Stomach smooth muscle (tissue), 2 donors: Measurements from ENCODE around the gene SP3.

ENCODE experiments used
- H3K27ac ChIP-seq: one replicate; pipeline ENCODE4 v1.7.0; 2013; ENCODE audit warnings: mild to moderate bottlenecking, low read length, inconsistent platforms
- H3K27me3 ChIP-seq, 2 donors: one replicate each; pipeline ENCODE4 v1.7.0; 2013; ENCODE audit warnings: low read length in 2 of 2; ENCODE audit not compliant: insufficient read depth in 2 of 2, control insufficient read depth in 1 of 2
- H3K36me3 ChIP-seq, 2 donors: one replicate each; pipeline ENCODE4 v1.7.0; 2013; ENCODE audit warnings: low read length in 2 of 2; ENCODE audit not compliant: control insufficient read depth in 2 of 2, insufficient read depth in 2 of 2
- H3K4me1 ChIP-seq: one replicate; pipeline ENCODE4 v1.7.0; 2013; ENCODE audit warnings: low read length; ENCODE audit not compliant: control insufficient read depth, insufficient read depth
- H3K4me3 ChIP-seq, 2 donors: one replicate each; pipeline ENCODE4 v1.7.0; 2013; ENCODE audit warnings: low read length in 2 of 2
- H3K9ac ChIP-seq, 2 donors: one replicate each; pipeline ENCODE4 v1.7.0; 2013; ENCODE audit warnings: low read length in 2 of 2, mild to moderate bottlenecking in 1 of 2
- H3K9me3 ChIP-seq, 2 donors: one replicate each; pipeline ENCODE4 v1.7.0; 2013; ENCODE audit warnings: low read length in 2 of 2; ENCODE audit not compliant: control insufficient read depth in 2 of 2
- donor health status: healthy.
- donor health status: Pancreatic carcinoma.

Gene SP3

GRCh38 chr2:173958198-173958846 lies 6.9 kb downstream of the SP3 start:
- H3K27me3 ChIP-seq = no peaks in the 10 kb centered on the region
- no peak overlapping the region for H3K27ac ChIP-seq
- H3K4me1 ChIP-seq = peaks cover 11% of the 10 kb centered on the region
- H3K36me3 ChIP-seq = peaks cover 14% of the 10 kb centered on the region in 2 donors
- no peak overlapping the region for H3K9ac ChIP-seq
- H3K9me3 ChIP-seq = no peaks in the 10 kb centered on the region
- no peak overlapping the region for H3K4me3 ChIP-seq

GRCh38 chr2:173957517-173957916 lies 7.7 kb downstream of the SP3 start:
- no peak overlapping the region for H3K27ac ChIP-seq
- H3K4me3 ChIP-seq = no peak overlapping the region
- H3K4me1 ChIP-seq = peaks cover 8% of the 10 kb centered on the region
- H3K9me3 ChIP-seq = no peaks in the 10 kb centered on the region
- H3K36me3 ChIP-seq = peaks cover 14% of the 10 kb centered on the region in 2 donors
- H3K9ac ChIP-seq = no peak overlapping the region
- no peaks in the 10 kb centered on the region for H3K27me3 ChIP-seq

GRCh38 chr2:173956454-173956853 lies 8.7 kb downstream of the SP3 start:
- H3K27me3 ChIP-seq = no peaks in the 10 kb centered on the region
- H3K4me1 ChIP-seq = peaks cover 7% of the 10 kb centered on the region
- H3K4me3 ChIP-seq = no peak overlapping the region
- H3K27ac ChIP-seq = no peak overlapping the region
- H3K9ac ChIP-seq = no peak overlapping the region
- H3K36me3 ChIP-seq = peaks cover 14% of the 10 kb centered on the region in 2 donors
- H3K9me3 ChIP-seq = no peaks in the 10 kb centered on the region

GRCh38 chr2:173955867-173956266 lies 9.3 kb downstream of the SP3 start:
- no peak overlapping the region for H3K27ac ChIP-seq
- H3K4me1 ChIP-seq = peaks cover 7% of the 10 kb centered on the region
- H3K9ac ChIP-seq = no peak overlapping the region
- no peaks in the 10 kb centered on the region for H3K9me3 ChIP-seq
- no peak overlapping the region for H3K4me3 ChIP-seq
- peaks cover 14% of the 10 kb centered on the region in 2 donors for H3K36me3 ChIP-seq
- H3K27me3 ChIP-seq = no peaks in the 10 kb centered on the region

GRCh38 chr2:173955004-173955403 lies 10.2 kb downstream of the SP3 start:
- H3K27me3 ChIP-seq = no peaks in the 10 kb centered on the region
- peaks cover 6% of the 10 kb centered on the region for H3K4me1 ChIP-seq
- H3K9me3 ChIP-seq = no peaks in the 10 kb centered on the region
- H3K9ac ChIP-seq = no peak overlapping the region
- H3K4me3 ChIP-seq = no peak overlapping the region
- no peak overlapping the region for H3K27ac ChIP-seq
- H3K36me3 ChIP-seq = peaks cover 14% of the 10 kb centered on the region in 2 donors

- H3K9me3 ChIP-seq = no peaks in the 10 kb centered on the region
- H3K4me1 ChIP-seq = no peaks in the 10 kb centered on the region
- H3K27me3 ChIP-seq = no peaks in the 10 kb centered on the region
- peaks cover 14% of the 10 kb centered on the region in 2 donors for H3K36me3 ChIP-seq
- no peak overlapping the region for H3K27ac ChIP-seq
- no peak overlapping the region for H3K4me3 ChIP-seq
- H3K9ac ChIP-seq = no peak overlapping the region
Measured at GRCh38 chr2:173953047-173953424, 12.1 kb downstream of the SP3 start.

- Histone ChIP-seq H3K4me3 (no peak overlapping the region), H3K4me1 (no peaks in the 10 kb centered on the region), H3K9ac (no peak overlapping the region), H3K36me3 (peaks cover 14% of the 10 kb centered on the region in 2 donors), H3K27ac (no peak overlapping the region), H3K27me3 (no peaks in the 10 kb centered on the region), H3K9me3 (no peaks in the 10 kb centered on the region)
Measured at GRCh38 chr2:173952267-173953046, 12.7 kb downstream of the SP3 start.

GRCh38 chr2:173948842-173949241 lies 16.3 kb downstream of the SP3 start:
- H3K36me3 ChIP-seq = no peaks in the 10 kb centered on the region
- no peaks in the 10 kb centered on the region for H3K27me3 ChIP-seq
- no peak overlapping the region for H3K4me3 ChIP-seq
- no peak overlapping the region for H3K9ac ChIP-seq
- H3K9me3 ChIP-seq = no peaks in the 10 kb centered on the region
- no peak overlapping the region for H3K27ac ChIP-seq
- no peaks in the 10 kb centered on the region for H3K4me1 ChIP-seq

GRCh38 chr2:173948198-173948597 lies 17.0 kb downstream of the SP3 start:
- H3K36me3 ChIP-seq = no peaks in the 10 kb centered on the region
- no peak overlapping the region for H3K27ac ChIP-seq
- H3K27me3 ChIP-seq = no peaks in the 10 kb centered on the region
- no peaks in the 10 kb centered on the region for H3K4me1 ChIP-seq
- no peaks in the 10 kb centered on the region for H3K9me3 ChIP-seq
- no peak overlapping the region for H3K4me3 ChIP-seq
- H3K9ac ChIP-seq = no peak overlapping the region

GRCh38 chr2:173947131-173947530 lies 18.0 kb downstream of the SP3 start:
- Histone ChIP-seq H3K36me3 (no peaks in the 10 kb centered on the region), H3K9ac (no peak overlapping the region), H3K27ac (no peak overlapping the region), H3K4me1 (no peaks in the 10 kb centered on the region), H3K27me3 (no peaks in the 10 kb centered on the region), H3K9me3 (no peaks in the 10 kb centered on the region), H3K4me3 (no peak overlapping the region)

GRCh38 chr2:173943738-173944137 lies 21.4 kb downstream of the SP3 start:
- no peaks in the 10 kb centered on the region for H3K36me3 ChIP-seq
- peaks cover 2% of the 10 kb centered on the region for H3K4me1 ChIP-seq
- H3K27me3 ChIP-seq = no peaks in the 10 kb centered on the region
- no peak overlapping the region for H3K27ac ChIP-seq
- H3K9me3 ChIP-seq = no peaks in the 10 kb centered on the region
- no peak overlapping the region for H3K4me3 ChIP-seq
- no peak overlapping the region for H3K9ac ChIP-seq
